ENCODE results near the gene TTC33.
"Not testable (repeated sequence)": the region's sequence is repeated elsewhere in the genome, so short reads cannot be mapped to it uniquely, and the experiment has no call there.

Gene TTC33

DNA sequence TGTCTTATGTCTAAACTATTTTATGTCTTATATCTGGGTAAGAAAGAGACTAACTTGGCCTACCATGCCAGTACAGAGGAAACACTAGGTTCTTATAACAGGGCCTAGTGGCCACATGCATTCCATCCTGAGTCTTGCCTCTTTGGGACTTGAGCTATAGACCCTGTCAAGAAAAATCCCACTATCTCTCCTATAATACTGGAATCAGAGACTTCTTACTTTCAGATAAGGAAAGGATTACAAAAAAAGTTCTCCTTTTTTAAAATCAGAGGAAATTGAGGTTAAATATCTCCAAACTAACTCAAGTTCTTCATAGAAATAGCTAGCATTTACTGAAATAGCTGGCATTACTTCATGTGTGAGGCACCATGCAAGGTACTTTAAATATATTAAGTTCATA, 41.8 kb downstream of the TTC33 start:
- no peak for DNase-seq

DNA sequence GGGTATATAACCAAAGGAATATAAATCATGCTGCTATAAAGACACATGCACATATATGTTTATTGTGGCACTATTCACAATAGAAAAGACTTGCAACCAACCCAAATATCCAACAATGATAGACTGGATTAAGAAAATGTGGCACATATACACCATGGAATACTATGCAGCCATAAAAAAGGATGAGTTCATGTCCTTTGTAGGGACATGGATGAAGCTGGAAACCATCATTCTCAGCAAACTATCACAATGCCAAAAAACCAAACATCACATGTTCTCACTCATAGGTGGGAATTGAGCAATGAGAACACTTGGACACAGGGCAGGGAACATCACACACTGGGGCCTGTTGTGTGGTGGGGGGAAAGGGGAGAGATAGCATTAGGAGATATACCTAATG, 45.2 kb downstream of the TTC33 start:
- not testable (repeated sequence) for DNase-seq

DNA sequence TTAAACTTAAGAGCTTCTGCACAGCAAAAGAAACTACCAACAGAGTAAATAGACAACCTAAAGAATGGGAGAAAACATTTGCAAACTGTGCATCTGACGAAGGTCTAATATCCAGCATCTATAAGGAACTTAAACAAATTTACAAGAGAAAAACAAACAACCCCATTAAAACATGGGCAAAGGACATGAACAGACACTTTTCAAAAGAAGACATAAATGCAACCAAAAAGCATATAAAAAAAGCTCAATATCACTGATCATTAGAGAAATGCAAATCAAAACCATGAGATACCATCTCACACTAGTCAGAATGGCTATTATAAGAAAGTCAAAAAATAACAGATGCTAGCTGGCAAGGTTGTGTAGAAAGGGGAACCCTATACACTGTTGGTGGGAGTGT, 50.3 kb downstream of the TTC33 start:
- not testable (repeated sequence) for DNase-seq

DNA sequence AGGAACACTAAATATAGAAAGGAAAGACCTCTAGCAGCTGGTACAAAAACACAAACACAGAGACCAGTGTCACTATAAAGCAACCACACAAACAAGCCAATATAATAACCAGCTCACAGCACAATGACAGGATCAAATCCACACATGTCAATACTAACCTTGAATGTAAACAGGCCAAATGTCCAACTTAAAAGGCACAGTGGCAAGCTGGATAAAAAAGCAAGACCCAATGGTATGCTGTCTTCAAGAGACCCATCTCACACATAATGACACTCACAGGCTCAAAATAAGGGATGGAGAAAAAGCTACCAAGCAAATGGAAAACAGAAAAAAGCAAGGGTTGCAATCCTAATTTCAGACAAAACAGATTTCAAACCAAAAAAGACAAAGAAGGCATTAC, 53.7 kb downstream of the TTC33 start:
- not testable (repeated sequence) for DNase-seq

DNA sequence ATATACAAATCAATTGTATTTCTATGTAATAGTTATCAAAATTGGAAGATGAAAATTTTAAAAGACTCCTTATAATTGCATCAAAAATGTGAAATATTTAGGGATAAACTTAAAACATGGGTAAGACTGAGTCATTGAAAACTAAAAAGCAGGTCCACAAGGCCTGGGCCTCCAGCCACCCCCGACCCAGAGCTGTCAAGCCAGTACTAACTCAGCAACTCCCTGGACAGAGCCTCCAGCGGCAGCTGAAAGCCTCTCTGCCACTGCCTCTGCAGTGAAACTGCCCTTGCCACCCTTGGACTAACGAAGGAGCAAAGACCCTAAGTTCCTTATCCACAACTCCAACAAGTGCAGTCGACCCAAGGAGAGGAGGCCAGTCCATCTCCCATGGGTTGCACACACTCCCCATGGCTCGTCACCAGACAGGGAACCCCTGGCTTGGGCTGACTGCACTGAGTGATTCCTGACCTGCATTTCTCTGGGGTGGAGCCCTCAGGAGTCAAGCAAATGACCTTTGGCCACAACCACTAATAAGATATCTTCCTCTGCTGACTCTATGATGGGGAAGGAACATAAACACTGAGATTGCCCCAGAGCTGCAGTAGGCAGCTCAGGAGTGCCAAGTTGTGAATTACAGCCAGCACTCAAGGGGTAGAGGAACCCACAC, 55.5 kb downstream of the TTC33 start:
- DNase-seq = no peak

DNA sequence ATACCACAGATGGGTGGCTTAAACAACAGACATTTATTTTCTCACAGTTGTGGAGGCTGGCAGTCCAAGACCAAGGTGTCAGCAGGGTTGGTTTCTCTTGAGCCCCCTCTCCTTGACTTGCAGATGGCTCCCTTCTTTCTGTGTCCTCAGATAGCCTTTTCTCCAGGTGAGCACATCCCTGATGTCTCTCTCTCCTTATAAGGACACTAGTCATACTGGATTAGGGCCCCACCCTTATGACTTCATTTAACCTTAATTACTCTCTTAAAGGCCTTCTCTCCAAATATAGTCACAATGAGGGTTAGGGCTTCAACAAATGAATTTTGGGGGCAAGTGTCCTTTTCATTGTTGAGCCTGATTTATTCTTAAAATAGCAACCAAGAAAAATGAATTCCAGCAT, 61.3 kb downstream of the TTC33 start:
- no peak for DNase-seq

DNA sequence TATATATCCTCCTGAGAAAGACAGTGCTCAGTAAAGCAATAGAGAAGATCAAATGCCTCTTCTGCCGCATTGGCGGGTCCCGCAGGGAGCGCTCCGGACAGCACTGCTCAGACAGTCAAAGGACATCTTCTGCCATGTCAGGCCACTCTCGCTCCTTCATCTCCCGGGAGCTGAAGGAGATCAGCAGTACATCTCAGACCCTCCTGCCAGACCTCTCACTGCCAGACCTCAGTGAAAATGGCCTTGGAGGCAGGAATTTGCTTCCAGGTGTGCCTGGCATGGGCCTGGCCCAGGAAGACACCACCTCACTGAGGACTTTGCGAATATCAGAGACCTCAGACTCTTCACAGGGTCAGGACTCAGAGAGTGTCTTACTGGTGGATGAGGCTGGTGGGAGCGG, 63.9 kb downstream of the TTC33 start:
- no peak for DNase-seq

DNA sequence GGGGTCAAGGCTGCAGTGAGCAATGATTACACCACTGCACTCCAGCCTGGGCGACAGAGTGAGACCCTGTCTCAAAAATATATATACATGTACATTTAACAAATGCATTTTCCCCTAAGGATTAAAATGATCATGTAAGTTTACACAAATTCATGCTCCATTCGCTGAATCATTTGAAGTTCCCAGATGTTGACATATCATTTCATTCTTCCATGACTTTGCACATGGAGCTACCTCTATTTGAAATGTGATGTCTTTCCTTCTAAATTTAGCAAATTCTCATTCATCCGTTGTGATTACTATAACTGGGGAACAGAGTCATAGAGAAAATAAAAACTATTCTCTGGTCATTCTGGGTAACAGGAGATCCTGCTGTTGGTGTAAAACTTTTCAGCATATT, 65.5 kb downstream of the TTC33 start:
- no peak for DNase-seq

DNA sequence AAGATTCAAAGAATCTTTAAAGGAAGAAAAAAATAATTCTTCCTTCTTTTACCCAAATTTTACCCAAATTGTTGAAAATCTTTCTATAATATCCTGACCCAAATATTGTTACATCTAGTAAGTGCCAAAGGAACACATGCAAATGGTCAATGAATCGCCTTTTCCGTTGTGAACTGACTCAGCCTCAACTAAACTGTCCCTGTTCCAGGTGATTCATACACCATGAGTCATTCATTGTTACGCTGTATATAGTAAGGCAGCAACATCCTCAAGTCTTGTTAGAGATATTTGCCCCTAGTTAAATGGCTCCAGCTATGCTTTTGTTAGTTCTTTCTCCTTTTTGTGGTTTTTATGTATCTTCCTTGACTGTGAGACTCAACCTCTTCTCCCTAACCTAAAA, 66.3 kb downstream of the TTC33 start:
- no peak for DNase-seq

DNA sequence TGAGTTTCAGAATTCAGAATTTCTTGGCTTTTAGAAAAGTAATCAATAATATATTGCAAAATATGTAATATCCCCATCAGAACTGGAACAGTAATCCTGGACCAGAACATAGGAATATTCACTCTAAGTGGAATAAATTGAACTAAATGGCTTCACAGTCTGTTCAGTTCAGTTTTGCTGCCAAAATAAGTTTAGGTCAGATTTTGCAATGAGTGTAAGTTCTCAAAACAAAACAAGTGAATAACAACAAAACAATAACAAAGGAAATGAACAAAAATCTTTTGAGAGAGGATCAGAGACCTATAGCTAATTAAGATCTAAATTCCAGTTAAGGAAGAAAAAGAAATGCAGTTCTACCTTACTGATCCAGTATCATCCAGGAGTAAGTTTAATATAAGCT, 66.8 kb downstream of the TTC33 start:
- no peak for DNase-seq

DNA sequence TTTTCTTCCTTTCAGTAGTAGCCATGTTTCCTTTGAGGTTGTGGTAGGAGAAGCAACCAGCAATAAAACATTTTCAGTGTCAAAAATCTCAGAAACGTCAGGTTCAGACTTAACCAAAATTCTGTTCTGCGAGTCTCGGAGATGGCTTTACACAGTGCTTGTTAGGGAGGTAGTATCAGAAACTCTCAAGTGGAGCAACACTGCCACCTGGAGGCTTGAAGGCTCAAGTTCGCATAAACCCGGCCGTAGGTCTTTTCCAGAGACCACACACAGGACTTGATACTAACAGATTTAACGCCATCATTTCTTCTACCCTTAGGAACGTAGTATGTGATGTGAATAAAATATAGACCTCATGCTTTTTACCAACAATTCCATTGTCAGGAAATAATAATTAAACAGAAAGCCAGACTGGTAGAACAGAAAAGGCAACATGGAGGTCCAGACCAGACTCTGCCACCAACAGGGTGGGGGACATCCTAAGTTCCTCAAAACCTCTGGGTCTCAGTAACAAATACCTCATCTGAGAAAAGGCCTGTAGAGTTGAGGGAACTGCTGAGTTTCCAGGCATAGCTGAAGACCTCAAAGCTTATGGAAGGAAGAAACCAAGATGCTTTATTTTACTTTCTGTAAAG, 67.5 kb downstream of the TTC33 start:
- peak; percentile 81 to 88 for DNase-seq

DNA sequence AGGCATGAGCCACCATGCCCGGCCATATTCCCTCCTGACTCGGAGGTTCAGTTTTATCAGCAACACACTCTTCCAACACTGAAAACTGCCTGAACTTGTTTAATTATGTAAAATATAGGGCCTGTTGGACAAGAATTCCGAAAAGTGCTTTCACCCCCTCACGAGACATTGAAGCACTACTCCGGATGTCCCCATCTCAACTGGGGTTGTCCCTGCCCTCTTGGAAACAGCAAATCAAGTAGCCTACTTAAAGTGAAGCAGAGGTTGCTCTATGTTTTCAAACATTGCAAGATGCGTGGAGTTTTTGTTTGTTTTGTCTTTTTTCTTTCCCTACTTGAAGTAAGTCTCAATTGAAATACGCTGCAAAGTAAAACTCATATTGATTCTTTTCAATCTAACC, 68.4 kb downstream of the TTC33 start:
- no peak for DNase-seq

DNA sequence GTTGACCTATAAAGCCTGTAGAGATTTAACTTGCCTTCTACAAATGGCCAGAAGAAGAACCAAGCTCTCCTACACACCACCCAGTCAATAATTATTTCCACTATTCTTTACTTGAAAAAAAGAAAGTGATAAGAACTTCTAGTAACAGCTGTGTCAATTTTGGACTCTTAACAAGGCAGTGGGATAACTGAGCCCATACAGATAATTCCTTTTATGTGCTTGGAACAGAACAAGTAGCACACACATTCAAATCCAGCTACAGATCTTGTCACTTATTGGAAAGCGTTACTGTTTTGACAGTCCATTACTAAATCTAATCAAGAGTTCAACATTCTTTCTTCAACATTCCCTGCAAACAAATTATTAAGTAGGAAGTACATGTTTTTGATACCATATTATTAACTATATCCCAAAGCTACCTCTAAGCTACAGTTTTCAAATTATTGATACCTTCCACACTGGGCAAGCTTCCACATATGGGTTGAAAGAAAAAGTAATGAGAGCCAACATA, 69.7 kb downstream of the TTC33 start:
- no peak for DNase-seq

DNA sequence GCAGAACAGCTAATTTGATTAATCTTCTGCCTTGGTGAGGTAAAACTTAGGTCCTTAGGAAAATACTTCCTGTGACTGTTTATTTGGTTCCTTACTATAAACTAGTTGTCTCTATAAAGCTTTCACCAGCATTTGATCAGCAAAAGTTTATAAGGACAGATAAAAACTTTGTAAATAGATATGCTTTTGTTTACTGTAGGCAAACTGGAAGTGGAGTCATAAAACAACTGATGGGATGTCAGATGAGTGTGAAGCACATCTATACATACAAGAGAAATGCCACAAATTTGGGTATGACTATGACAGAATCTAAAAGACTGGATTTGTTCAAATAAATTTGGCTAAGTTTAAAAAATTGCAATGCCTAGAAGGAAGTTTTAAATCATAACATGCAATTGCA, 70.6 kb downstream of the TTC33 start:
- no peak for DNase-seq

DNA sequence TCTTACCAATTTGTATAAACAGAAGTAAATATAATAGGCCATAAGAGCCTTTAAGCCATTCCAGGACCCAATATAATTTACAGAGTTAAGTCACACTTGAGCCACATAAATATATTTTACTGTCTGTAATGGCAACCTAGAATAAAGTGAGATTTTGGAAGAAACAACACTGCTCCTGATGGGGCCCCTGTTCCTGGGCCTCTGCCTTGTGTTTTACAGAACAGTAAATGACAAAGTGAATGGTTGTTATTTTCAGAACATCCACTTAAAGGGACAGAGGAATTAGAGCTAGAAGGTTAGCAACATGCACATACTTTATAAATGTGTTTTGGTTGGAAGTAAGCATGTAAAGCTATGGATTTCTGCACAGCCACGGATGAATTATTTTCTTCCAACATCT, 72.5 kb downstream of the TTC33 start:
- DNase-seq = no peak

DNA sequence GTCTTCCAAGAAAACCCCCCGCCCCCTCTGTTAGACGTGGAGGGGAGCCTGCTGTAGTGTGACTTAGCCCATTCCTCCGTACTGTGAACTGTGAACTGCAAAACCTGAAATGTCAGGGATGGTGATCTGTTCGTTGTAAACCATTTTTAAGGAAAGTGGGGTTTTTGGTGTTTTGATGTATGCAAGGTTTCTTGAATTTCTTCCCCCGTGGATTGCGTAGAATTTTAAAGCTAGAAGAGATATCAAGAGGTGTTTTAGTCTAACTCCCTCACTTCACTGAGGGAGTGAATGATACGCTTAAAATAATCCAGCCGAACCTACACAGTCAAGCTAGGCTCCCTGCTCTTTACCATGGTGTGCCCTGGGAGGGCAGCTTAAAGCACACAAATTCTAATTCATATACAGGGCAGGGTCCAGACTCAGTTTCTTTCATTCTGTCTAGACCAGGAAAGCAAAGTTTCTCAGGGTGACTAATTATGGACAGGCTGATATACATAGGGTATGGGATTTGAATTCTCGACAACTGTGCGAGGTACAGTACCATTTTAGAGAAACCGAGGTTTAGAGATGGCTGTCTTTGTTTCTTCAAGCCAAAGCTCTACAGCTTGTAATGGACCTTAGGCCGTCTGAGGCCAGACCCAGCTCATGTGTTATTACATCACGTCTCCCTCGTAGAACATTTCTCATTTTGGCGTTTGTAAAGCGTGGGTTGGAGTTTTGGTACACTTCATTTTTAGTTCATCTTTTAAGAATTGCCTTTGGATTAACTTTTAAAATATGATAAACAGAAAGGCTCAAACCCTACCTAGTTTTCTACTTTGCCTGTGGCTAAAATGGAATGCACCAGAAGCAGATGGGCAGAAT, 73.4 kb downstream of the TTC33 start:
- no peak for DNase-seq

DNA sequence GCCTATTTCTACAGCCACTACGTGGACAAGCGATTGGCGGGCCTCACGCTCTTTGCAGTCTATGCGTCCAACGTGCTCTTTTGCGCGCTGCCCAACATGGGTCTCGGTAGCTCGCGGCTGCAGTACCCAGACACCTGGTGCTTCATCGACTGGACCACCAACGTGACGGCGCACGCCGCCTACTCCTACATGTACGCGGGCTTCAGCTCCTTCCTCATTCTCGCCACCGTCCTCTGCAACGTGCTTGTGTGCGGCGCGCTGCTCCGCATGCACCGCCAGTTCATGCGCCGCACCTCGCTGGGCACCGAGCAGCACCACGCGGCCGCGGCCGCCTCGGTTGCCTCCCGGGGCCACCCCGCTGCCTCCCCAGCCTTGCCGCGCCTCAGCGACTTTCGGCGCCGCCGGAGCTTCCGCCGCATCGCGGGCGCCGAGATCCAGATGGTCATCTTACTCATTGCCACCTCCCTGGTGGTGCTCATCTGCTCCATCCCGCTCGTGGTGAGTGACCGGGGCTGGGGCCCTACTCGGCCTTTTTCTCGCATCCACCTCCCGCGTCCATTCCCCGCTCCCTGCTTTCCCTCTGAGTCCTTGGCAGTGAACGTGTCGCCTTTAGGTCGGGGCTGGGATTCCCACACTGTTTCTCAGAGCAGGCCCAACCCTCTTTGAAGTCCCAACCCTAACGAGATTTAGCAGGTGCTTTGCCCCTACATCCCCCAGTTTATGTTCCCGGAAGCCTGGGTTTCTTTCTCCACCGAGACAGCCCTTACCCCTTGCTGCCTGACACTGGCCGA, 74.2 kb downstream of the TTC33 start:
- no peak for DNase-seq

DNA sequence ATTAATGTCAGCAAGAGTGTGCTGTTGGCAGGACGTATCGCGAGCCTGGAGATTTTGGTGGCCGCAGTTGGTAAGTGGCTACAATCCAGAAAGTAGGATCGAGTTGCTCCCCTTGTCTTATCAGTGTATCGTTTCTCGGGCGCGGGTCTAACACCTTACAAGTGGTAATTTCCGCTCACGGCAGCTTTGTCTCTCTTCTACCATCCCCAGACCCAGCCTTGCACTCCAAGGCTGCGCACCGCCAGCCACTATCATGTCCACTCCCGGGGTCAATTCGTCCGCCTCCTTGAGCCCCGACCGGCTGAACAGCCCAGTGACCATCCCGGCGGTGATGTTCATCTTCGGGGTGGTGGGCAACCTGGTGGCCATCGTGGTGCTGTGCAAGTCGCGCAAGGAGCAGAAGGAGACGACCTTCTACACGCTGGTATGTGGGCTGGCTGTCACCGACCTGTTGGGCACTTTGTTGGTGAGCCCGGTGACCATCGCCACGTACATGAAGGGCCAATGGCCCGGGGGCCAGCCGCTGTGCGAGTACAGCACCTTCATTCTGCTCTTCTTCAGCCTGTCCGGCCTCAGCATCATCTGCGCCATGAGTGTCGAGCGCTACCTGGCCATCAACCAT, 74.9 kb downstream of the TTC33 start:
- no peak for DNase-seq

DNA sequence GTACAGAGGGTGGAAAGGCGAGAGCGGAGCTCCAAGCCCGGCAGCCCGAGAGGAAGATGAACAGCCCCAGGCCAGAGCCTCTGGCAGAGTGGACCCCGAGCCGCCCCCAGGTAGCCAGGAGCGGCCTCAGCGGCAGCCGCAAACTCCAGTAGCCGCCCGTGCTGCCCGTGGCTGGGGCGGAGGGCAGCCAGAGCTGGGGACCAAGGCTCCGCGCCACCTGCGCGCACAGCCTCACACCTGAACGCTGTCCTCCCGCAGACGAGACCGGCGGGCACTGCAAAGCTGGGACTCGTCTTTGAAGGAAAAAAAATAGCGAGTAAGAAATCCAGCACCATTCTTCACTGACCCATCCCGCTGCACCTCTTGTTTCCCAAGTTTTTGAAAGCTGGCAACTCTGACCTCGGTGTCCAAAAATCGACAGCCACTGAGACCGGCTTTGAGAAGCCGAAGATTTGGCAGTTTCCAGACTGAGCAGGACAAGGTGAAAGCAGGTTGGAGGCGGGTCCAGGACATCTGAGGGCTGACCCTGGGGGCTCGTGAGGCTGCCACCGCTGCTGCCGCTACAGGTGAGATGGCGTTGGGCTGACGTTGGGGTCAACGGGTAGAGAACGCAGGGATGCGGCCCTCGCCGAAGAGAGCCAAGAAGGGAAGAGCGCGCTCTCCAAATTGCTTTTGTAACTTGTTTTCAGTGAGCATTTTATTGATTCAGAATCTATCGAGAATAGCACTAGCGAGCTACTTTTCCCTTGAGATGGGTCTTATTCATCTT, 75.7 kb downstream of the TTC33 start, which contains the start of gene PTGER4:
Gene PTGER4 (plus strand): TSS at position 3 of the 769 bp plus-strand sequence. CDS start 1,079 bp downstream, outside the sequence.
- DNase-seq = no peak

DNA sequence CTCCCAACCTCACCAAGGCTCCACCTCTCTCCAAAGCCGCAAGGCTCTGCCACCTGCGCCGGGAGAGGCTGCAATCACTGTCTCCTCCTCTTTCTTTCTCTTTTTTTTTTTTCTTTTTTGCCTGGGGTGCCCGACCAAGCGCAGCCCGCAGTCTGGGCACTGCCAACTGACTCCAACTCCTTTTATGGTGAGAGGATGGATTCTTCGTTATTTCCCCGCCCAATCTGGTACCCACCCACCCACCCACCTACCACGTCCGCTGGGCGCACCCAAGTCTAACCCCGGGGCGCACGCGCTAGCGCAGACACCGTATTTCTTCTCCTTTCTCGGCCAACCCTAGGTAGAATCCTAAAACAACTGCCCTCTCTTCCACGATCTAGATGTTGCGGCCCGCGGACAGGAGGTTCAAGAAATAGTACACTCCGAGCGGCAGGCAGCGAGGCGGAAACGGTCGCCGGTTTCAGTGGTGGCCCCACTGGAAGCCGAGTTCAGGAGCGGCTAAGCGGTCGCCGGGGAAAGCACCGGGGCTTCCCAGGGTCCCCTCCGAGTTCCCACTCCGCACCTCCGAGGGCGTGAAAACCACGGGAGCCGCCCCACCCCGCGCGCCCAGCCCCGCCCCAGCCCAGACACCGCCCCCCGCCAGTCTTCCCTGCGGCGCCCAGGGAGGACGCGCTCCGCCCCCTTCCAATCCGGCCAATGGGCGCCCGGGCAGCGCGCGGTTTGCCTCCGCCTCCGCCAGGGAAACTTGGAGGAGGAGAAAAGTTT, 76.4 kb downstream of the TTC33 start:
- peak; percentile 65 to 81 for DNase-seq
